Activated T-cell treated with anti-CD3 and anti-CD28 coated beads, Interleukin-2, amount 50 U/mL, for 72 hours (primary cell): ENCODE measurements around the gene FERMT3. TPM values are rescaled to one million over a fixed set of nuclear protein-coding genes. Genes with fewer than 3 reads are reported as not detected.
A peak's percentile ranks its signal among the peaks of the same experiment; 100 is the strongest.

Source experiments
- ATAC-seq, 2 donors: fragments of 150-1000 bp; cut with Tn5 transposase; replicated peaks in 1 of 2; 2 replicates each; pipeline ENCODE4 v1.10.0; 2021; ENCODE audit warnings: moderate library complexity in 2 of 2, mild to moderate bottlenecking in 1 of 2
- DNase-seq, 2 donors: peaks; one replicate each; pipeline ENCODE4 v3.0.0; 2021 to 2022; ENCODE audit warnings: mixed read lengths in 1 of 2
- H3K27ac Mint-ChIP-seq: one replicate; pipeline ENCODE4 v1.8.0; 2022; ENCODE audit warnings: mild to moderate bottlenecking, moderate library complexity, mixed read lengths
- H3K27me3 Mint-ChIP-seq: one replicate; pipeline ENCODE4 v1.8.0; 2022; ENCODE audit warnings: low read depth, mixed read lengths
- H3K36me3 Mint-ChIP-seq, 2 donors: one replicate each; pipeline ENCODE4 v1.8.0; 2022; ENCODE audit warnings: mixed read lengths in 2 of 2, mild to moderate bottlenecking in 1 of 2; ENCODE audit not compliant: insufficient read depth in 2 of 2
- H3K4me1 Mint-ChIP-seq: one replicate; pipeline ENCODE4 v1.8.0; 2022; ENCODE audit warnings: low read depth, mixed read lengths
- H3K4me3 Mint-ChIP-seq, 2 donors: one replicate each; pipeline ENCODE4 v1.8.0; 2022; ENCODE audit warnings: mild to moderate bottlenecking in 2 of 2, mixed read lengths in 2 of 2, moderate library complexity in 2 of 2
- H3K9me3 Mint-ChIP-seq, 2 donors: one replicate each; pipeline ENCODE4 v1.8.0; 2022; ENCODE audit warnings: mixed read lengths in 2 of 2
- total RNA-seq, 2 donors: library from RNA; stranded (reverse); gene quantifications; one replicate each; pipeline ENCODE4 v1.2.3, GENCODE V29; 2022

The FERMT3 gene
- total RNA-seq, 2 donors from 2014 or later: 158 to 164 TPM

GRCh38 chr11:64253481-64253880, 47.0 kb downstream of the FERMT3 start:
- Mint-ChIP-seq H3K4me1 (peaks cover 25% of the 10 kb centered on the region), H3K4me3 (no peak overlapping the region), H3K36me3 (peaks cover 0 to 1% of the 10 kb centered on the region in 2 donors), H3K9me3 (no peaks in the 10 kb centered on the region), H3K27ac (no peak overlapping the region), H3K27me3 (no peaks in the 10 kb centered on the region)
- DNase-seq: no peak
- no peak for ATAC-seq

- no peak for DNase-seq
- peaks cover 0 to 1% of the 10 kb centered on the region in 2 donors for H3K36me3 Mint-ChIP-seq
- no peaks in the 10 kb centered on the region for H3K27me3 Mint-ChIP-seq
- H3K4me3 Mint-ChIP-seq: no peak overlapping the region
- H3K4me1 Mint-ChIP-seq: peaks cover 26% of the 10 kb centered on the region
- H3K27ac Mint-ChIP-seq: no peak overlapping the region
- no peak for ATAC-seq
- no peaks in the 10 kb centered on the region for H3K9me3 Mint-ChIP-seq
Observed at GRCh38 chr11:64254326-64254725, 47.8 kb downstream of the FERMT3 start.

- Mint-ChIP-seq H3K27ac (no peak overlapping the region), H3K36me3 (peaks cover 2 to 3% of the 10 kb centered on the region in 2 donors), H3K9me3 (no peaks in the 10 kb centered on the region), H3K4me1 (peaks cover 26% of the 10 kb centered on the region), H3K27me3 (no peaks in the 10 kb centered on the region), H3K4me3 (no peak overlapping the region)
- DNase-seq (no peak), ATAC-seq (no peak)
Observed at GRCh38 chr11:64255135-64256128, 48.9 kb downstream of the FERMT3 start.

GRCh38 chr11:64256300-64256699, 49.8 kb downstream of the FERMT3 start:
- Mint-ChIP-seq H3K9me3 (no peaks in the 10 kb centered on the region), H3K27ac (no peak overlapping the region), H3K4me1 (peaks cover 21% of the 10 kb centered on the region), H3K4me3 (no peak overlapping the region), H3K27me3 (no peaks in the 10 kb centered on the region), H3K36me3 (peaks cover 2 to 3% of the 10 kb centered on the region in 2 donors)
- DNase-seq: no peak
- ATAC-seq: no peak

- no peak overlapping the region for H3K27ac Mint-ChIP-seq
- peaks cover 2 to 3% of the 10 kb centered on the region in 2 donors for H3K36me3 Mint-ChIP-seq
- H3K9me3 Mint-ChIP-seq: no peaks in the 10 kb centered on the region
- DNase-seq: no peak
- H3K4me3 Mint-ChIP-seq: no peak overlapping the region
- no peak for ATAC-seq
- H3K27me3 Mint-ChIP-seq: no peaks in the 10 kb centered on the region
- H3K4me1 Mint-ChIP-seq: peaks cover 12% of the 10 kb centered on the region
Observed at GRCh38 chr11:64258356-64258755, 51.8 kb downstream of the FERMT3 start.

- no peaks in the 10 kb centered on the region for H3K27me3 Mint-ChIP-seq
- H3K36me3 Mint-ChIP-seq: peaks cover 2 to 3% of the 10 kb centered on the region in 2 donors
- H3K4me1 Mint-ChIP-seq: peaks cover 12% of the 10 kb centered on the region
- DNase-seq (no peak), ATAC-seq (no peak)
- H3K27ac Mint-ChIP-seq: no peak overlapping the region
- no peaks in the 10 kb centered on the region for H3K9me3 Mint-ChIP-seq
- no peak overlapping the region for H3K4me3 Mint-ChIP-seq
Observed at GRCh38 chr11:64258946-64259532, 52.5 kb downstream of the FERMT3 start.

GRCh38 chr11:64259533-64260067, 53.1 kb downstream of the FERMT3 start:
- Mint-ChIP-seq H3K4me3 (no peak overlapping the region), H3K4me1 (peaks cover 12% of the 10 kb centered on the region), H3K9me3 (no peaks in the 10 kb centered on the region), H3K27me3 (no peaks in the 10 kb centered on the region), H3K36me3 (peaks cover 2 to 3% of the 10 kb centered on the region in 2 donors), H3K27ac (peak overlapping the region; percentile 27)
- peak; percentile 25 to 37 for ATAC-seq
- no peak for DNase-seq

- H3K4me1 Mint-ChIP-seq: peaks cover 12% of the 10 kb centered on the region
- no peak overlapping the region for H3K4me3 Mint-ChIP-seq
- no peaks in the 10 kb centered on the region for H3K9me3 Mint-ChIP-seq
- ATAC-seq: no peak
- DNase-seq: no peak
- peaks cover 2 to 3% of the 10 kb centered on the region in 2 donors for H3K36me3 Mint-ChIP-seq
- H3K27ac Mint-ChIP-seq: peak overlapping the region; percentile 27
- H3K27me3 Mint-ChIP-seq: no peaks in the 10 kb centered on the region
Observed at GRCh38 chr11:64260147-64260708, 53.7 kb downstream of the FERMT3 start.

- Mint-ChIP-seq H3K9me3 (no peaks in the 10 kb centered on the region), H3K36me3 (peaks cover 2 to 3% of the 10 kb centered on the region in 2 donors), H3K27ac (no peak overlapping the region), H3K27me3 (no peaks in the 10 kb centered on the region), H3K4me1 (peaks cover 12% of the 10 kb centered on the region), H3K4me3 (no peak overlapping the region)
- ATAC-seq (no peak), DNase-seq (no peak)
Observed at GRCh38 chr11:64261556-64262080, 55.1 kb downstream of the FERMT3 start.

- H3K27me3 Mint-ChIP-seq: no peaks in the 10 kb centered on the region
- DNase-seq (no peak), ATAC-seq (no peak)
- H3K27ac Mint-ChIP-seq: no peak overlapping the region
- H3K36me3 Mint-ChIP-seq: peaks cover 2 to 3% of the 10 kb centered on the region in 2 donors
- H3K4me1 Mint-ChIP-seq: peaks cover 12% of the 10 kb centered on the region
- H3K4me3 Mint-ChIP-seq: no peak overlapping the region
- H3K9me3 Mint-ChIP-seq: no peaks in the 10 kb centered on the region
Observed at GRCh38 chr11:64262271-64263002, 55.9 kb downstream of the FERMT3 start.

- no peaks in the 10 kb centered on the region for H3K27me3 Mint-ChIP-seq
- peaks cover 19% of the 10 kb centered on the region for H3K4me1 Mint-ChIP-seq
- ATAC-seq (no peak), DNase-seq (no peak)
- H3K9me3 Mint-ChIP-seq: no peaks in the 10 kb centered on the region
- no peak overlapping the region for H3K4me3 Mint-ChIP-seq
- peaks cover 2% of the 10 kb centered on the region in 2 donors for H3K36me3 Mint-ChIP-seq
- H3K27ac Mint-ChIP-seq: no peak overlapping the region
Observed at GRCh38 chr11:64263021-64263946, 56.8 kb downstream of the FERMT3 start.

GRCh38 chr11:64263947-64264317, 57.4 kb downstream of the FERMT3 start:
- Mint-ChIP-seq H3K4me3 (no peak overlapping the region), H3K4me1 (peaks cover 26% of the 10 kb centered on the region), H3K27ac (no peak overlapping the region), H3K9me3 (no peaks in the 10 kb centered on the region), H3K36me3 (peaks cover 2 to 3% of the 10 kb centered on the region in 2 donors), H3K27me3 (no peaks in the 10 kb centered on the region)
- DNase-seq (no peak), ATAC-seq (no peak)
